Natural killer cell treated with Interleukin-12 subunit alpha and Interleukin-12 subunit beta and Interleukin-15 and Interleukin-18, amount 100 ng/mL, for 72 hours (primary cell): Measurements from ENCODE around the gene PTGER2. TPM values are rescaled to one million over a fixed set of nuclear protein-coding genes. Genes with fewer than 3 reads are reported as not detected.

Experiments
- ATAC-seq, 2 donors: fragments of 150-1000 bp; cut with Tn5 transposase in 1 of 2; sonication (Bioruptor Pico), chemical (Tn5 transposase) in 1 of 2; 2 replicates each; pipeline ENCODE4 v1.10.0; 2021
- DNase-seq: peaks from one replicate; pipeline ENCODE4 v3.0.0; 2022; ENCODE audit warnings: low spot score
- H3K27ac Mint-ChIP-seq, 2 donors: 1 replicate in 1 of 2; 2 replicates in 1 of 2; pipeline ENCODE4 v1.8.0; 2022; ENCODE audit warnings: mixed read lengths in 2 of 2, mild to moderate bottlenecking in 1 of 2, moderate library complexity in 1 of 2
- H3K27me3 Mint-ChIP-seq, 2 donors: 1 replicate in 1 of 2; 2 replicates in 1 of 2; pipeline ENCODE4 v1.8.0; 2022; ENCODE audit warnings: mixed read lengths in 2 of 2
- H3K36me3 Mint-ChIP-seq: one replicate; pipeline ENCODE4 v1.8.0; 2022; ENCODE audit warnings: mixed read lengths
- H3K4me1 Mint-ChIP-seq, 2 donors: 1 replicate in 1 of 2; 2 replicates in 1 of 2; pipeline ENCODE4 v1.8.0; 2022; ENCODE audit warnings: low read depth in 2 of 2, mixed read lengths in 2 of 2, mild to moderate bottlenecking in 1 of 2
- H3K4me3 Mint-ChIP-seq: one replicate; pipeline ENCODE4 v1.8.0; 2022; ENCODE audit warnings: mixed read lengths
- H3K9me3 Mint-ChIP-seq: 2 replicates; pipeline ENCODE4 v1.8.0; 2022; ENCODE audit warnings: mixed read lengths
- total RNA-seq, 2 donors: library from RNA; stranded (reverse); gene quantifications; one replicate each; pipeline ENCODE4 v1.2.3, GENCODE V29; 2022

Gene PTGER2
- total RNA-seq, 2 donors from 2014 or later, result 94.5 to 96.0 TPM

DNA sequence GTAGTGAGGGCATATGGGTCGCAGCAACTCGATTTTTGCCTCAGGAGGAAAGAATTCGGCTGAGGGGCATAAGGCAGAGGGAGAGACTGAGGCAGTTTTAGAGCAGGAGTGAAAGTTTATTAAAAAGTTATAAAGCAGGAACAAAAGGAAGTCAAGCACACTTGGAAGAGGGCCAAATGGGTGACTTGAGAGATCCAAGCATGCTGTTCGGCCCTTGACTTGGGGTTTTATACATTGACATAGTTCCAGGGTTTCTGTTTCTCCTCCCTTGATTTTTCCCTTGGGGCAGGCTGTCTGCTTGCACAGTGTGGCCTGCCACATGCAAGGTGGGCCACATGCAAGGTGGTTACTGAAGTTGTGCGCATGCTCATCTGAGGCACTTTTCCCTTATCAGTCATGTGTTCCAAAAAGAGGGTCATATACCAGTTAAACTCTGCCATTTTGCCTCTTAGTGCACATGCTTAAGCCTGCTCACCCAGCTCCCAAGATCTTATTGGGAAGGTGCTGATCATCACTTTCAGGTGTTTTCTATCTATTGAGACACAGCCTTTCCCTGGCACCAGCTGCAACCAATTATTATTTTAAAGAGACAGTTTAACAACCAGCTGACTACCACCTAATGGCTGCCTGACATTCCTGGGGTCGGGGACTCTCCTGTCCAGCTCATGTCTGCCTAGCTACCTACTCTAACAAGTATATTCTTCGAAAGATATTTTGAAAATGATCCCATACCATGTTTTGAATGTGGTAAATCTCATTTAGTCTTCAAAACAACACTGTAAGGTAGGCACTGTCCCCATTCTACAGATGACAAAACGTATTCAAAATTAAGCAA is 19.9 kb downstream of the PTGER2 start:
- no peak overlapping the region for H3K4me3 Mint-ChIP-seq
- peaks cover 31% of the 10 kb centered on the region for H3K36me3 Mint-ChIP-seq
- ATAC-seq (no peak), DNase-seq (no peak)
- H3K9me3 Mint-ChIP-seq, result no peaks in the 10 kb centered on the region
- peaks cover 46 to 59% of the 10 kb centered on the region in 2 donors for H3K4me1 Mint-ChIP-seq
- H3K27me3 Mint-ChIP-seq, result no peaks in the 10 kb centered on the region
- peak overlapping the region; percentile 98 for H3K27ac Mint-ChIP-seq

GRCh38 chr14:52336241-52336640 is 22.1 kb downstream of the PTGER2 start:
- no peaks in the 10 kb centered on the region for H3K27me3 Mint-ChIP-seq
- H3K36me3 Mint-ChIP-seq, result peaks cover 17% of the 10 kb centered on the region
- no peak for ATAC-seq
- H3K4me1 Mint-ChIP-seq, result peaks cover 33 to 47% of the 10 kb centered on the region in 2 donors
- H3K9me3 Mint-ChIP-seq, result no peaks in the 10 kb centered on the region
- DNase-seq, result no peak
- H3K4me3 Mint-ChIP-seq, result no peak overlapping the region
- peak overlapping the region; percentile 53 to 98 for H3K27ac Mint-ChIP-seq

DNA sequence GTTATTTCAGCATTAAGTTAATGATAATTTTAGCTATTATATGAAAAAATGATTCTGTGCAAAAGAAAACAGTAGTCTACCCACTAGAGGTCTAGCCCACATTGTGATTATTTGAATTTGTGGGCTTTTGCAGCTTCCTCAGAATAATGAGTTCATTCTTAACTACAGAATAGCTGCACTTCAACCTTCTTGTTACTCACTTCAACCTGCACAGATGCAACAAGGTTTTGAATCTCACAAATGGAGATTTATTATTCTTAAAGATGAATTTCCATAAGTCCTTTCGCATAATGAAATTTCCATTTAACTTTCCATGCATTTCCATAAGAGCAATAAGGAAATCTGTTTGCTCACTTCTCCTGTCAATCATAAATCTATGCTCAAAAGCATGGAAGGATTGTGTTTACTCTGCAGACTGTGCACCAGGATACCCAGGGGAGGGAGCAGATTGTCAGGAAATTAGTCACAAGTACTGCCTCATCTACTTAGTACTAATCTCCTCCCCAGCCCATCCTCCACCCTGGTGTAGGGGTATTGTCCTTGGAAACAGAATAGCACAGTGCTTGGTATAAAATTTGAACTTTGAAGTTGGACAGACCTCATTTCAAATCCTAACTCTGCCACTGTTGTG is 24.1 kb downstream of the PTGER2 start:
- DNase-seq, result no peak
- Mint-ChIP-seq H3K27ac (no peak overlapping the region), H3K9me3 (no peaks in the 10 kb centered on the region), H3K4me1 (peaks cover 26 to 39% of the 10 kb centered on the region in 2 donors), H3K4me3 (peak overlapping the region; percentile 36), H3K27me3 (no peaks in the 10 kb centered on the region), H3K36me3 (peaks cover 10% of the 10 kb centered on the region)
- ATAC-seq, result peak in 1 of 2 donors; percentile 91

DNA sequence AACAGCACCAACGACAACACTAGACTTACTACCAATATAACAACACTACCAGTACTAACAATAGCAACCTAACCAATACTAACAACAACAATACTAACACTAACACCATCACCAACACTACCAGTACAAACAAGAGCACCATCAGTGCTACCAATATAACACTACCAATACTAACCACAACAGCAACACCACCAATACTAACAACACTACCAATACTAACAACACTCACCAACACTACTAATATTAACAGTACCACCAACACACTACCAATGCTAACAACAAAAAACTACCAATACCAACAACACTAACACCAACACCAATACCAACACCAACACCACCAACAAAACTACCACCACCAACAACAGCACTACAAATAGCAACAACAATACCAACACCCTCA is 25.1 kb downstream of the PTGER2 start:
- Mint-ChIP-seq H3K27me3 (no peaks in the 10 kb centered on the region), H3K36me3 (peaks cover 10% of the 10 kb centered on the region), H3K27ac (no peak overlapping the region), H3K4me3 (no peak overlapping the region), H3K4me1 (peaks cover 17 to 36% of the 10 kb centered on the region in 2 donors), H3K9me3 (no peaks in the 10 kb centered on the region)
- ATAC-seq (no peak), DNase-seq (no peak)

- H3K27ac Mint-ChIP-seq, result peak overlapping the region in 1 of 2 donors; percentile 36
- H3K27me3 Mint-ChIP-seq, result no peaks in the 10 kb centered on the region
Observed at GRCh38 chr14:52342849-52343596, 28.9 kb downstream of the PTGER2 start.

GRCh38 chr14:52346778-52347177 is 32.7 kb downstream of the PTGER2 start:
- Mint-ChIP-seq H3K9me3 (peaks cover 4% of the 10 kb centered on the region), H3K27me3 (no peaks in the 10 kb centered on the region), H3K27ac (peak overlapping the region; percentile 92 to 100), H3K4me1 (peaks cover 43 to 54% of the 10 kb centered on the region in 2 donors), H3K36me3 (peaks cover 15% of the 10 kb centered on the region), H3K4me3 (peak overlapping the region; percentile 15)
- no peak for ATAC-seq
- no peak for DNase-seq

More at GRCh38 chr14:52342849-52343596, 28.9 kb downstream of the PTGER2 start:
- DNase-seq, result no peak
- no peak overlapping the region for H3K4me3 Mint-ChIP-seq
- peaks cover 15 to 29% of the 10 kb centered on the region in 2 donors for H3K4me1 Mint-ChIP-seq
- H3K36me3 Mint-ChIP-seq, result peaks cover 20% of the 10 kb centered on the region
- H3K9me3 Mint-ChIP-seq, result peaks cover 4% of the 10 kb centered on the region
- ATAC-seq, result no peak

GRCh38 chr14:52348279-52348678 is 34.2 kb downstream of the PTGER2 start:
- DNase-seq (no peak), ATAC-seq (no peak)
- Mint-ChIP-seq H3K27ac (peak overlapping the region; percentile 92 to 100), H3K4me1 (peaks cover 54 to 63% of the 10 kb centered on the region in 2 donors), H3K4me3 (peak overlapping the region; percentile 15), H3K36me3 (peaks cover 14% of the 10 kb centered on the region), H3K9me3 (peaks cover 4% of the 10 kb centered on the region), H3K27me3 (no peaks in the 10 kb centered on the region)

DNA sequence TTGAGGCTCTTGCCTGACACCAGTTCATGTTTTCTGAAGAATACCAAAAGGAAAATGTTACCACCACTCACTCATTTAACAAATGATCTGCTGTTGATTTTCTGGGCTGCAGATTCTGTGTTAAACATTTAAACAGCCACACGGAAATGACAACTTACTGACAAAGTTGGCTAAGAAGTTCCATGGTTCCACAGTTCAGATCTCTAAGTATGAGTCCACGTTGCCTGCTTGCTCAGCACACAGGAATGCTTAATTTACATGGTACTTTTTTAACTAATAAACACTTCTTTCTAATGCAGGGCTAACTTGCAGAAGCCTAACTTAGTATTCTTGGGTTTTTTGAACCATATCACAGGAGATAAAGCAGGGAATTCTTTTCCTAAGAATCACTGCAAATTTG is 34.7 kb downstream of the PTGER2 start:
- H3K9me3 Mint-ChIP-seq, result peaks cover 4% of the 10 kb centered on the region
- peaks cover 9% of the 10 kb centered on the region for H3K36me3 Mint-ChIP-seq
- H3K27ac Mint-ChIP-seq, result peak overlapping the region; percentile 92 to 100
- peak overlapping the region; percentile 81 for H3K4me3 Mint-ChIP-seq
- no peak for DNase-seq
- no peak for ATAC-seq
- H3K27me3 Mint-ChIP-seq, result no peaks in the 10 kb centered on the region
- peaks cover 59 to 61% of the 10 kb centered on the region in 2 donors for H3K4me1 Mint-ChIP-seq

DNA sequence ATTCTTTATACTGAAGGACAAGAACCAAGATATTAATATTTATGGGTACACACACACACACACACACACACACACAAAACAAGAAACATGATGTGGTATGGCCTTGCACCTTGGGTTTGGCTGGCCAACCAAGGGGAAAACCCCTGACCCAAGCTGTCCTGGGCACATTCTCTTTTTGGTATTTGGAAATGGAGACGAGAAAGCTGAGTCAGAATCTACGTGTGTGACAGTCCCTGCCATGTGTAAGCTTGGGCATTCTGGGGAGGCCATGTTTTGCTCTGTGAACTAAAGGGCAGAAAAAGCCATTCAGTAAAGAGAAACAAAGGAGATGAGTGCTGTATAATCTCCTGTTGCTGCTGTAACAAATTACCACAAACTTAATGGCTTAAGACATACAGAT is 35.6 kb downstream of the PTGER2 start:
- Mint-ChIP-seq H3K36me3 (peaks cover 13% of the 10 kb centered on the region), H3K27me3 (no peaks in the 10 kb centered on the region), H3K4me3 (peak overlapping the region; percentile 81), H3K9me3 (peaks cover 4% of the 10 kb centered on the region), H3K27ac (peak overlapping the region; percentile 92 to 100), H3K4me1 (peaks cover 67 to 70% of the 10 kb centered on the region in 2 donors)
- ATAC-seq (peak; percentile 84 to 87), DNase-seq (peak; percentile 85)

DNA sequence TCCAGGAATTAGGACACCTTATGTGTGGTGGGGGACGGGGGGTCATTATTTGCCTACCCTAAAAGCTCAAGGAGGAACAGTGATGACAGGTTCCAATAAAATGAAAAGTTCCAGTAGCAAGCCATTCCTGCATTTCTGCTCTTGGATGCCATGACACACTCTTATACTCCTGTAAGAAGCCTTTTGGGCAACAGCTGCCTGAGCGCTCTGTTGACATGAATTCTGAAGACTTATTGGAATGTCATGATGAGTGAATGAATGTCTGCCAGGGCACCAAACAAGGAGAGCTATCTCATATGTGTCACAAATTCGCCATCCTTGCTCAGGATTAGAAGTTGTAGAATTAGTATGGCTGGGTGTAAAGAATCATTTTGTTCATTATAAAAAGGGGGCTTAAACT is 36.3 kb downstream of the PTGER2 start:
- H3K4me3 Mint-ChIP-seq, result peak overlapping the region; percentile 81
- peak overlapping the region; percentile 92 to 100 for H3K27ac Mint-ChIP-seq

DNA sequence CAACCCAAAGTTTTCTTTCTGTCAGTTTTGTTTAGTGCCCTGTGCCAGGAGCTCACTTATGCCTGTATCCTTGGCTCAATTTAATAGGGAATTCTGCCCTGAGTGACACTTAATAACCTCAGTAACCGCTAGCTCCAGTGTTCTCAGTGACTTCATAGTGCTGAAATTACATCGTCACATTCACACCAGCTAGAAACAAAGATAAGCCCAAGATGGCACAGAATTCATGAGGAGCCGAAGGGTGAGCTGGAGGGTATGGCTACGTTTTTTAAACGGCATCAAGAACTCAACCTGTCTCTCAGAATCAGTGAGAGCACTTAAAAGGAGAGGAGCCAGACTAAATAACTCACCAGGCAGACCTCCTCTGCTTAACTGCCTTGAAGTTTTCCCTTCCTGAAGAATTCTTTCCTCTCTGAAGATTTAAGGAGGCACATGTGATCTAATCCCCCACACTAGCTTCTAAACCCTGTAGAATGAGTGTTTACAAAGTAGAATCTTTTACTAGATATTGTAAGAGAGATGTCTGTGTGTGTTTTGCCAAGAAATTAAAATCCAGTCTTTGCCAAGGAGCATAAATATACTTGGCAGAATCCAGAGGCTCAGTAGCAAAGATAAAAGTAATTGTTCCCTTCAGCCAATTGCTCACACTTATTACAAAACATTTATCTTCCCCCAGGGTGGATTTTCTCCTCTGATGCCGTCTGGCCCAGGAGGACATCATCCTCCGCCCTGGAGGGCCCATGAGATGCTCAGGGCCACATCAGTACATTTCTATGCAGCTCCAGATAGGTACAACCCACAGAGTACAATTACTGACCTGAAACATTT is 37.3 kb downstream of the PTGER2 start:
- DNase-seq (no peak), ATAC-seq (peak; percentile 59 to 71)
- H3K4me1 Mint-ChIP-seq, result peaks cover 78 to 85% of the 10 kb centered on the region in 2 donors
- H3K27me3 Mint-ChIP-seq, result no peaks in the 10 kb centered on the region
- peak overlapping the region; percentile 81 for H3K4me3 Mint-ChIP-seq
- H3K27ac Mint-ChIP-seq, result peak overlapping the region; percentile 92 to 100
- peaks cover 13% of the 10 kb centered on the region for H3K36me3 Mint-ChIP-seq
- peaks cover 4% of the 10 kb centered on the region for H3K9me3 Mint-ChIP-seq

More for the DNA sequence above, 36.3 kb downstream of the PTGER2 start:
- Mint-ChIP-seq H3K27me3 (no peaks in the 10 kb centered on the region), H3K4me1 (peaks cover 72 to 78% of the 10 kb centered on the region in 2 donors), H3K9me3 (peaks cover 4% of the 10 kb centered on the region), H3K36me3 (peaks cover 14% of the 10 kb centered on the region)
- no peak for DNase-seq
- no peak for ATAC-seq

GRCh38 chr14:52352061-52352491 is 38.0 kb downstream of the PTGER2 start:
- Mint-ChIP-seq H3K27ac (peak overlapping the region; percentile 92 to 100), H3K4me1 (peaks cover 77 to 80% of the 10 kb centered on the region in 2 donors), H3K9me3 (peaks cover 4% of the 10 kb centered on the region), H3K36me3 (peaks cover 10% of the 10 kb centered on the region), H3K27me3 (no peaks in the 10 kb centered on the region), H3K4me3 (peak overlapping the region; percentile 81)
- ATAC-seq (peak; percentile 89), DNase-seq (peak; percentile 82)

DNA sequence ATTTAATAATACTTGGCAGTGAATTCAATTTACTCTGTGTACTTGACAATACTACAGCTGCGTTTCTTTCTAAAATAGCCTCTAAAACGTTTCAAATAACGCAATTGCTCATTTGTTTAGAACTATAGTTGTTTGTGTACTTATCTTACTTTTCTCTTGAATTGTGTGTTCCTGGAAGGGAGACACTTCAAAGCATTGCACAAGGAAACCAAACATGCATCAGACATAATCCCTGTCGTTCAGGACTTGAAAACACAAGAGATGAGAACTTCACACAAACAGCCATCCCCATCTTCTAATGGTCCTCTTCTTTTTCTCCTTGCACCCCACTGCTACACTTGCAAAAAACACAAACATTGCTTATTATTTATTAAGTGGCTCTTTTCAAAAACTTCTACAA is 38.5 kb downstream of the PTGER2 start:
- ATAC-seq (peak; percentile 59 to 72), DNase-seq (no peak)
- H3K36me3 Mint-ChIP-seq, result peaks cover 9% of the 10 kb centered on the region

More for the DNA sequence above, 38.5 kb downstream of the PTGER2 start:
- Mint-ChIP-seq H3K27me3 (no peaks in the 10 kb centered on the region), H3K4me3 (peak overlapping the region; percentile 81), H3K27ac (peak overlapping the region; percentile 92 to 100), H3K4me1 (peaks cover 75 to 77% of the 10 kb centered on the region in 2 donors), H3K9me3 (peaks cover 4% of the 10 kb centered on the region)
